ENCODE measurements around the gene ITGA3.

- TF ChIP-seq, protein P1, sequence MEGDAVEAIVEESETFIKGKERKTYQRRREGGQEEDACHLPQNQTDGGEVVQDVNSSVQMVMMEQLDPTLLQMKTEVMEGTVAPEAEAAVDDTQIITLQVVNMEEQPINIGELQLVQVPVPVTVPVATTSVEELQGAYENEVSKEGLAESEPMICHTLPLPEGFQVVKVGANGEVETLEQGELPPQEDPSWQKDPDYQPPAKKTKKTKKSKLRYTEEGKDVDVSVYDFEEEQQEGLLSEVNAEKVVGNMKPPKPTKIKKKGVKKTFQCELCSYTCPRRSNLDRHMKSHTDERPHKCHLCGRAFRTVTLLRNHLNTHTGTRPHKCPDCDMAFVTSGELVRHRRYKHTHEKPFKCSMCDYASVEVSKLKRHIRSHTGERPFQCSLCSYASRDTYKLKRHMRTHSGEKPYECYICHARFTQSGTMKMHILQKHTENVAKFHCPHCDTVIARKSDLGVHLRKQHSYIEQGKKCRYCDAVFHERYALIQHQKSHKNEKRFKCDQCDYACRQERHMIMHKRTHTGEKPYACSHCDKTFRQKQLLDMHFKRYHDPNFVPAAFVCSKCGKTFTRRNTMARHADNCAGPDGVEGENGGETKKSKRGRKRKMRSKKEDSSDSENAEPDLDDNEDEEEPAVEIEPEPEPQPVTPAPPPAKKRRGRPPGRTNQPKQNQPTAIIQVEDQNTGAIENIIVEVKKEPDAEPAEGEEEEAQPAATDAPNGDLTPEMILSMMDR (IDR thresholded peaks at IDR 0.05; ENCODE audit: insufficient read depth, low read length, poor library complexity, severe bottlenecking) = no peak
- TF ChIP-seq EZH2phosphoT487 (conservative IDR thresholded peaks at IDR 0.05; ENCODE audit: low read length) = no peak
These were observed 81.1 kb downstream of the ITGA3 start for GRCh38 chr17:50137042-50137441.

Data from SU-DHL-6 (cell line).